Lower lobe of right lung (tissue), 2 donors: ENCODE data around the gene CLTA. TPM values are rescaled to one million over a fixed set of nuclear protein-coding genes. Genes with fewer than 3 reads are reported as not detected.

Experiments used
- ATAC-seq, 2 donors: fragments of 200-7000 bp; cut with Tn5 transposase; one replicate each; pipeline ENCODE4 v1.9.1; 2020 to 2022; ENCODE audit warnings: mild to moderate bottlenecking in 2 of 2, moderate library complexity in 2 of 2
- DNase-seq: peaks from one replicate; pipeline ENCODE4 v3.0.0-alpha.2; 2020
- H3K27ac ChIP-seq: fragments of 200-600 bp; one replicate; pipeline ENCODE4 v1.8.0; 2022
- H3K27me3 ChIP-seq: fragments of 200-600 bp; one replicate; pipeline ENCODE4 v1.8.0; 2022; ENCODE audit warnings: low read depth
- H3K36me3 ChIP-seq: fragments of 200-600 bp; one replicate; pipeline ENCODE4 v1.8.0; 2022; ENCODE audit warnings: mild to moderate bottlenecking
- H3K4me1 ChIP-seq: fragments of 200-600 bp; one replicate; pipeline ENCODE4 v1.8.0; 2022
- H3K4me3 ChIP-seq: fragments of 200-600 bp; one replicate; pipeline ENCODE4 v1.8.0; 2022; ENCODE audit warnings: mild to moderate bottlenecking
- H3K9me3 ChIP-seq: fragments of 200-600 bp; one replicate; pipeline ENCODE4 v1.8.0; 2022
- intact Hi-C: fragments of 100-400 bp; cut with DNase I; formaldehyde crosslinking; loops from one replicate; pipeline ENCODE4 v1.11.0; 2022
- total RNA-seq: library from RNA; stranded (reverse); fragmentation: NEBNext Ultra II Directional; extraction: Animal tissue kit (Norgen Biotek cat#: 25700); gene quantifications from one replicate; pipeline ENCODE4 v1.2.1, GENCODE V29; 2021
- TF ChIP-seq, protein P1 (sequence below): fragments of 200-600 bp; IDR thresholded peaks from one replicate; pipeline ENCODE4 v1.8.0; 2022; ENCODE audit warnings: antibody characterized with exemption, mild to moderate bottlenecking
- donor health status: DM: no; HTN: yes; CAD: no; lungs with severe emphysema.

Gene CLTA
- total RNA-seq, 1 donor from 2014 or later: 177 TPM

DNA sequence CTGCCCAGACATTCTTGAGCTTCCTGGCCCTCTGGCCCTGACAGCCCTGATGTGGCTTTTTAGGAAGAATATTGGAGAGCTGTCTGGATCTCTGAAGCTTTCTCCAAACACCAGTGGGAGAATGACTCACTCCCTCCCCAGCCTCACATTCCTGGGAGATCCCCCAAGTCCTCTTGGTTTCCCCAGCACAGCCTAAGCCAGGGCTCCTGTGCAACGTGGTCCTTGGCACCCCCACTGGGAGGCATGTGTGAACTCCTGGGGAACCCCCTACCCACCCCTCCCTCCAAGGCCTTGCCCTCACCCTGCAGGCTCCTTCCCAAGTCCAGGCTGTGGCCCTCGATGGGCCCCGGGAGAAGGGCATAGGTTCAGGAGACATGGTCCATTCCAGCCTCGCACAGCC, 41.5 kb upstream of the CLTA start:
- Histone ChIP-seq H3K4me1 (peaks cover 81% of the 10 kb centered on the region), H3K27me3 (no peaks in the 10 kb centered on the region), H3K4me3 (no peak overlapping the region), H3K9me3 (no peaks in the 10 kb centered on the region), H3K27ac (peak overlapping the region; percentile 61), H3K36me3 (peaks cover 21% of the 10 kb centered on the region)
- TF ChIP-seq, protein P1, sequence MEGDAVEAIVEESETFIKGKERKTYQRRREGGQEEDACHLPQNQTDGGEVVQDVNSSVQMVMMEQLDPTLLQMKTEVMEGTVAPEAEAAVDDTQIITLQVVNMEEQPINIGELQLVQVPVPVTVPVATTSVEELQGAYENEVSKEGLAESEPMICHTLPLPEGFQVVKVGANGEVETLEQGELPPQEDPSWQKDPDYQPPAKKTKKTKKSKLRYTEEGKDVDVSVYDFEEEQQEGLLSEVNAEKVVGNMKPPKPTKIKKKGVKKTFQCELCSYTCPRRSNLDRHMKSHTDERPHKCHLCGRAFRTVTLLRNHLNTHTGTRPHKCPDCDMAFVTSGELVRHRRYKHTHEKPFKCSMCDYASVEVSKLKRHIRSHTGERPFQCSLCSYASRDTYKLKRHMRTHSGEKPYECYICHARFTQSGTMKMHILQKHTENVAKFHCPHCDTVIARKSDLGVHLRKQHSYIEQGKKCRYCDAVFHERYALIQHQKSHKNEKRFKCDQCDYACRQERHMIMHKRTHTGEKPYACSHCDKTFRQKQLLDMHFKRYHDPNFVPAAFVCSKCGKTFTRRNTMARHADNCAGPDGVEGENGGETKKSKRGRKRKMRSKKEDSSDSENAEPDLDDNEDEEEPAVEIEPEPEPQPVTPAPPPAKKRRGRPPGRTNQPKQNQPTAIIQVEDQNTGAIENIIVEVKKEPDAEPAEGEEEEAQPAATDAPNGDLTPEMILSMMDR: no peak
- DNase-seq: no peak
- intact Hi-C loops: no loop called here
- ATAC-seq: no peak

DNA sequence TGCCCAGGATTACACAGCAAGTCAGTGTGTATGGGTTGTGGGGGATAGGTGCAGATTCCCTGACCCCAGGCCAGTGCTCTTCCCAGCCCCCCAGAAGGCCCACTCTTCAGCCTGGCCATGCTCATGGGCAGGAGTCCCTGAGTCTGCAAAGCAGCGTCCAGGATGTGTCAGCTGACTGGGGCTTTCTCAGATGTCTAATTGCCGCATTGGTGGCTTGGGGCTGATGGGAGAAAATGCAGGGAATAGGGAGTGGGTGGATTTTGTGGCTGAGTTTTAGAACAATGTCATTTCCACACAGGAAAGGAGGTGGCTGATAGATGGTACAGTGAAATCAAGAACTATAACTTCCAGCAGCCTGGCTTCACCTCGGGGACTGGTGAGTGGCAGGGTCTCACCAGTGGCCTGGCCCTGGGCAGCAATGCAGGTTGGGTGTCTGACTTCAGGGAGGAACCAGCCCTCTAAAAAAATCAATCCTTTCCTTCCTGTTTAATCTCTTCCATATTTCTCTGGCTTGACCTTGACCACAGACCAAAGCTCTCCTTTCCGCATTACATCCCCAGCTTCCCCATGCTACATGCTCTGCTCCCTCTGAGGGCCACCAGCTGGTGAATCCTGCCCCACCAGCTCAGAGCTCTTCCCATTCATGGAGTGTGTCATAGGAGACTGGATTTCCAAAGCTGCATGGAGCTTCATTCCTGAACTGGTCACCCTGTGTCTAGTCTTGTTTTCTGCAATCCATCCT, 40.0 kb upstream of the CLTA start:
- intact Hi-C loops: no loop called here
- TF ChIP-seq, protein P1: no peak
- H3K36me3 ChIP-seq: peaks cover 21% of the 10 kb centered on the region
- peak; percentile 6 for ATAC-seq
- no peaks in the 10 kb centered on the region for H3K9me3 ChIP-seq
- H3K27ac ChIP-seq: peak overlapping the region; percentile 83
- DNase-seq: no peak
- peaks cover 84% of the 10 kb centered on the region for H3K4me1 ChIP-seq
- no peak overlapping the region for H3K4me3 ChIP-seq
- no peaks in the 10 kb centered on the region for H3K27me3 ChIP-seq

DNA sequence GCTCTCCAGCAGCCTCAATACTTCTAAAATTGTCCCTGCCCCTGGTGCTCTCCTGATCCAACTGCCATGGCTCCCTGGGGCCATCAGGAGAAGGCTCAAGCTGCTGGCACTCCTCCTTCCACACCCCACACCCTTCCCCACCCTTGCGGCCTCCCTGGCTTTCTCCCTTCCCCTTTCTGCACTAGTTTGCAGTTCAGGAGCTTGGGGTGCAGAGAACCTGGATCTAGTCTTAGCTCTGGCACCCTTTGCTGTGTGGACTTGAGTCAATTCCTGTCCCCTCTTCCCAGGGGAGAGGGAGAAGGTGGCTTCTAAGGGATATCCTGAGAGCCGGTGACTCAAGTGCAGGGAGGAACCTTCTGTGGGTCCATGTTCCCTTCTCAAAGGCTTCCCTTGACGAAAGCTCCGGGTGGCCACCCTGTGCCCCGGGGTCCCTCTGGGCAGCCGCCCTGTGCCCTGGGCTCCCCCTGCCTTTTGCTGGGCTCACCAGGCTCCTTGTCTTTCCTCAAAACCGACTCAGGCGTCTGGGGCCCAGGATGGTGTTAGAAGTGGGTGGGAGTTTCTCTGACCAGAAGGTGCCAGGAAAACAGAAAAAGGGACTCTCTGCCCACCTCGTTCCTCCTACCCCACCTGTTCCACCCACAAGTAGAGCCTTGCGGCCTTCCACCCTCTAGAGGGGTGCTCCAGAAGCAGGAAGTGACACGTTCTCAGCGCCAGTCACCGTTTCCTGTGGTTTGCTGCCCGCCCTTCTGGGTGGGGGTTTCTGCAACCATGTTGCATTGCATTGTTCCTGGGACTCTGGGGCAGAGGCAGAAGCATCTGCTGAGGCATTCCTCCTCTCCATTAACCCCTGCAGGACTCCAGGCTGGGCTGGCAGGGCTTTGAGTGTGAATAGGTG, 39.2 kb upstream of the CLTA start:
- H3K27ac ChIP-seq: peak overlapping the region; percentile 83
- no peaks in the 10 kb centered on the region for H3K27me3 ChIP-seq
- peaks cover 87% of the 10 kb centered on the region for H3K4me1 ChIP-seq
- TF ChIP-seq, protein P1: no peak
- no peaks in the 10 kb centered on the region for H3K9me3 ChIP-seq
- peak; percentile 87 for DNase-seq
- H3K4me3 ChIP-seq: peak overlapping the region; percentile 4
- intact Hi-C loops: no loop called here
- ATAC-seq: peak; percentile 74 to 81
- peaks cover 22% of the 10 kb centered on the region for H3K36me3 ChIP-seq

DNA sequence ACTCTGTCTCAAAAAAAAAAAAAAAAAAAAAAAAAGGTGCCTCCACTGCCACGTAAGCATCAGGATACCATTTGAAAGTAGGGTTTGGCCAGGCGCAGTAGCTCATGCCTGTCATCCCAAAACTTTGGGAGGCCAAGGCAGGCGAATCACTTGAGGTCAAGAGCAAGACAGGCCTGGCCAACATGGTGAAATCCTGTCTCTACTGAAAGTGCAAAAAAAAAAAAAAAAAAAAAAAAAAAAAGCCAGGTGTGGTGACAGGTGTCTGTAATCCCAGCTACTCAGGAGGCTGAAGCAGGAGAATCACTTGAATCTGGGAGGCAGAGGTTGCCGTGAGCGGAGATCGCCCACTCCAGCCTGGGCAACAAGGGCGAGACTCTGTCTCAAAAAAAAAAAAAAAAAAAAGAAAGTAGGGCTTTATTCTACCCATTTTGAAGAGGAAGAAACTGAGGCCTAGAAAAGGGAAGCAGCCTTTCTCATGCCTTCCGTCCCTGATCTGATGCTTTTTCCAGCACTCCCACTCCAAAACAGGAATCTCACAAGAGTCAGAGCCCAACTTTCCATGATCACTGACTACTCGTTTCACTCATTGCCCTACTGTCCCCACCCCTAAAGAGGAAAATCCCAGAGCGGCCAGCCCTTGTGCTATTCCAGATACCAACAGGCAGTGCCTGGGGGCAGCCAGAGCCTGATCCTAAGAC, 37.8 kb upstream of the CLTA start:
- no peak for DNase-seq
- Histone ChIP-seq H3K36me3 (peaks cover 26% of the 10 kb centered on the region), H3K27me3 (no peaks in the 10 kb centered on the region), H3K9me3 (no peaks in the 10 kb centered on the region), H3K4me1 (peaks cover 80% of the 10 kb centered on the region), H3K4me3 (no peak overlapping the region), H3K27ac (peak overlapping the region; percentile 55)
- intact Hi-C loops: no loop called here
- TF ChIP-seq, protein P1: no peak
- ATAC-seq: no peak

DNA sequence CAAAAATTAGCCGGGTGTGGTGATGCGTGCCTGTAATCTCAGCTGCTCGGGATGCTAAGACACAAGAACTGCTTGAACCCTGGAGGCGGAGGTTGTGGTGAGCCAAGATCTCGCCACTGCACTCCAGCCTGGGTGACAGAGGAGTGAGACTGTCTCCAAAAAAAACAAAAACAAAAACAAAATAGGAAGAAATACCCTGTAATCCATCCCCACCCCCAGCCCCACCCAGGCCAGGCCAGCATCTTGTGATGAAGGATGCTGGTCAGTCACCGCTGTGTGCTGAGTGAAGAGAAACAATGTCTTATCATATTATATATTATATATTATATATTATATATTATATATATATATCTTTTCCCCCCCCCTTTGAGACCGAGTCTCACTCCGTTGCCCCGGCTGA, 37.0 kb upstream of the CLTA start:
- TF ChIP-seq, protein P1: no peak
- Histone ChIP-seq H3K9me3 (no peaks in the 10 kb centered on the region), H3K27ac (peak overlapping the region; percentile 59), H3K27me3 (no peaks in the 10 kb centered on the region), H3K4me1 (peaks cover 80% of the 10 kb centered on the region), H3K4me3 (no peak overlapping the region), H3K36me3 (peaks cover 23% of the 10 kb centered on the region)
- no peak for ATAC-seq
- no peak for DNase-seq
- intact Hi-C loops: no loop called here
